Activated naive CD8-positive, alpha-beta T cell (primary cell): ENCODE measurements around the gene CSRP2.

Source experiments
- H3K27ac Mint-ChIP-seq: one replicate; pipeline ENCODE4 v1.8.0; 2021; ENCODE audit warnings: mixed read lengths
- H3K27me3 Mint-ChIP-seq: one replicate; pipeline ENCODE4 v1.8.0; 2021; ENCODE audit warnings: mixed read lengths
- H3K36me3 Mint-ChIP-seq: one replicate; pipeline ENCODE4 v1.8.0; 2021; ENCODE audit warnings: mixed read lengths
- H3K4me1 Mint-ChIP-seq: one replicate; pipeline ENCODE4 v1.8.0; 2021; ENCODE audit warnings: low read depth, mixed read lengths
- H3K4me3 Mint-ChIP-seq: one replicate; pipeline ENCODE4 v1.8.0; 2021; ENCODE audit warnings: mild to moderate bottlenecking, mixed read lengths
- H3K9me3 Mint-ChIP-seq: one replicate; pipeline ENCODE4 v1.8.0; 2021; ENCODE audit warnings: low read depth, mixed read lengths

The CSRP2 gene

DNA sequence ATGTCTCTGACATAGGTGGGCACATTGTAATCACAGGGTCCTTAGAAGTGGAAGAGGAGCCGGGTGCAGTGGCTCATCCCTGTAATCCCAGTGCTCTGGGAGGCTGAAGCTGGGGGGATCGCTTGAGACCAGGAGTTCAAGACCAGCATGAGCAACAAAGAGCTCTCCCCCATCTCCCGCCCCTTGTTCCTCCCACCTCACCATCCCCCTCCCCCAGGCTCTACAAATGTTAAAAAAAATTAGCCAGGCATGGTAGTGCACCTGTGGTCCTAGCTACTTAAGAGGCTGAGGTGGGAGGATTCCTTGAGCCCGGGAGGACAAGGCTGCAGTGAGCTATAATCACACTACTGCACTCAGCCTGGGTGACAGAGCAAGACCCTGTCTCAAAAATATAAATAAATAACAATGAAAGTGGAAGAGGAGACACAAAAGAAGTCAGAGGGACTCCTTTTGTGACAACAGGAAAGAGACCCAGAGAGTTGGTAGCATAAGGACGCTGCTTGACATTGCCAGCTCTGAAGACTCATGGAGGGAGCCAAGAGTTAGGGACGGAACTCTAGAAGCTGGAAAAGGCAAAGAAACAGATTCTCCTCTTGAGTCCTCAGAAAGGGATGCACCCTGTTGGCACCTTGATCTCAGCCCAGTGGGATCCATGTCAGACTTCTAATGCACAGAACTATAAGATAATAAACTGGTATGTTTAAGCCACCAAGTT is 29.6 kb upstream of the CSRP2 start:
- Mint-ChIP-seq H3K27ac (no peak overlapping the region), H3K27me3 (peaks cover 4% of the 10 kb centered on the region), H3K4me3 (no peak overlapping the region), H3K36me3 (no peaks in the 10 kb centered on the region), H3K9me3 (no peaks in the 10 kb centered on the region), H3K4me1 (no peaks in the 10 kb centered on the region)

DNA sequence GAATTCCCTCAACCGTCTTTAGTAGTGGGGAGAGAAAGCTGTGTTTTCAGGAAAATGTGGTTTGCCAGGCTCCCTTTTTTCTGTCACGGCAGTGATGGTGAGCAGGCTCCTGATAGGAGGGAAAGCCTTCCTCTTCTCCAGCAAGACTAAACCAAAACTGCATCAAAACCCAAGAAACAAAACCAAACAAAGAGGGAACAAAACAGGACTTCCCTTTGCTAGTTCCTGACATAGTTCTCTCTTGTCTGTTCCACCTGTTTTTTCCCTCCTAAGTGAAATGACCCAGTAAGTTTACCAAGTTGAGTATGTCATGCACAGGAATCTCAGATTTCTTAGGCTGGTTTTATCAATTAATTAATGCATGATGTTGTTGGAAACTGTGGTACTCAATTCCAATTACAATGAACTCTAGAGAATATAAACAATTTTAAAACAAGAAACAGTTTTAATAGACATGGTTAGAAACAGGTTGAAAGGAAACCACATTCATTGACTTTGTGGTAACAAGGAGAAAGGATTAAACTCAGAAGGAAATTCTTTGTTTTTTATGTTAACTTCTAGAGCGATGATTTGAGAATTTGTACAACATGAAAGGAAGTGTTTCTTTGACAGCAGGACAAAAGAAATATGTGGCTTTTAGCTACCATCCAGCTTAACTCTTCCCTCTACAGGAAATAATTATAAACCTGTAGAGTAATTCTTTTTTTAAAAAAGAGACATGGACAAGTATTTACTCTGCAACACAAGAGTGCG is 23.0 kb upstream of the CSRP2 start:
- H3K27me3 Mint-ChIP-seq, result no peaks in the 10 kb centered on the region
- peak overlapping the region; percentile 13 for H3K27ac Mint-ChIP-seq
- peak overlapping the region; percentile 17 for H3K4me3 Mint-ChIP-seq
- peaks cover 22% of the 10 kb centered on the region for H3K4me1 Mint-ChIP-seq
- H3K36me3 Mint-ChIP-seq, result no peaks in the 10 kb centered on the region
- H3K9me3 Mint-ChIP-seq, result no peaks in the 10 kb centered on the region

DNA sequence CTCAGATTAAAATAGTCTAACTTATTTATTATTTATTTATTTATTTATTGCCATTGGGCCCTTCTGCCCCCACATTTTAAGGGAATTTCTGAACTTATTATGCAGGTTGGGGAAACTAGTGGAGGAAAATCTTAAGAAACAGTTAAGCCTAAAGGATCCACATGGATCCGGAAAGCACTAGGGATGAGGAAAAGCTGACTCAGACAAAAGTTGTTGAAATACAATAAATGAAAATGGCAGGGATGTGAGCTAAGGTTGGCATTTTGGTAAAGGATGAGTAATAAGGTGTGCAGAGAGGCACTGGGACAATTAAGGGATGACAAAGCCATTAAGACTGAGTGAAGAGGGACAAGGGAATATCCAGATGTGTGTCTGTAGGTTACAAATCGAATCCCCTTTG is 20.7 kb upstream of the CSRP2 start:
- Mint-ChIP-seq H3K27ac (no peak overlapping the region), H3K36me3 (no peaks in the 10 kb centered on the region), H3K9me3 (no peaks in the 10 kb centered on the region), H3K27me3 (no peaks in the 10 kb centered on the region), H3K4me1 (peaks cover 22% of the 10 kb centered on the region), H3K4me3 (no peak overlapping the region)

DNA sequence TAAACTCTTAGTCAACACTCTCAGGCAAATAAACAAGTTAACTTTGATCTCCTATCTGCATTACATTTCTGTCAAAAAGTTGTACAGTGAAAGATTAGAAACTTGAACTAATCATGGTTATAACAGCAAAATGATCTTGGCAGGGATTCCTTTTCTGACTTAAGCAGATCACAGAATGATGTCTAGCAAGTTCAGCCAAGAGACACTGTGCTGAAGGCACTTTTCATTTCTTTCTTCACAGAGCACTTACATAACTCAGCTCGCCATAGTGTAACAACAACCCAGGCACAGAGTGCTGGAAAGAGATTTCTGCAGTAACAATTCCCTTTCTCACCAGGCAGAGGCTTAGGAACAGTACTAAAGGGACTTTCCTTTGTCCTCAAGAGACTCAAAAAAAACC is 19.6 kb upstream of the CSRP2 start:
- no peaks in the 10 kb centered on the region for H3K36me3 Mint-ChIP-seq
- H3K9me3 Mint-ChIP-seq, result no peaks in the 10 kb centered on the region
- H3K4me1 Mint-ChIP-seq, result peaks cover 22% of the 10 kb centered on the region
- H3K27ac Mint-ChIP-seq, result no peak overlapping the region
- H3K27me3 Mint-ChIP-seq, result no peaks in the 10 kb centered on the region
- no peak overlapping the region for H3K4me3 Mint-ChIP-seq

DNA sequence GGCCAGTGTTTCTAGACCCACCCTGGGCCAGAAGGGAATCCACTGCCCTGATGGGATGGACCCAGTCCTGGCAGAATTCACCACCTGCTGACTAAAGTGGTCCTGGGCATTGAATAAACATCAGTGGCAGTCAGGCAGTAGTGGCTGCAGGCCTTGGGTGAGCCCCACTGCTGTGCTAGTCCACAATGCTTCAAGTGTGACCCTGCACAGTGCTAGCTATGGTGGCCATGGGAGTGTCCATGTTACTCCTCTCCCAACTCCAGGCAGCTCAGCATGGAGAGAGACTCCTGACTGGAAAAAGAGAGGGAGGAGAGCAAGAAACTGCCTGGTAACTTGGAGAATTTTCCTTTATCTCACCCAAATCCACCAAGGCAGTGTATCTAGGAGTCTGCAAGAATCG is 17.5 kb upstream of the CSRP2 start:
- H3K27me3 Mint-ChIP-seq, result no peaks in the 10 kb centered on the region
- H3K9me3 Mint-ChIP-seq, result no peaks in the 10 kb centered on the region
- no peak overlapping the region for H3K27ac Mint-ChIP-seq
- no peak overlapping the region for H3K4me3 Mint-ChIP-seq
- peaks cover 3% of the 10 kb centered on the region for H3K4me1 Mint-ChIP-seq
- H3K36me3 Mint-ChIP-seq, result no peaks in the 10 kb centered on the region

DNA sequence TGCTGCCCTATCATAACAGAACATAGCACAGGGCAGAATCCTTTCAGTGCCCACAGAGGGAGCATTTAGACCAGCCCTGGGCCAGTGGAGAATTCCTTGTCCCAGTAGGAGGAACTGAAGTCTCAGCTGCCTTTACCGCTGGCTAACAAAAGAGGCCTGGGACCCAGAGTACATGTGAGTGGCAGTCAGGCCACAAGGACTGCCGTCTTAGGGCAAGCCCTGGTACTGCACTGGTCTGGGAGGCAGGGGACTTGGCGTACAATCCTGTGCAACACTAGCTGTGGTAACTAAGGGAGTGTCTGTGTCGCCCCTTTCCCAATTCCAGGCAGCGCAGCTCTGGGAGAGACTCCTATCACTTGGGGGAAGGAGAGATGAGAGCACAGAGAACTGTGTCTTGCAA is 17.0 kb upstream of the CSRP2 start:
- Mint-ChIP-seq H3K4me3 (no peak overlapping the region), H3K27me3 (no peaks in the 10 kb centered on the region), H3K4me1 (peaks cover 4% of the 10 kb centered on the region), H3K27ac (no peak overlapping the region), H3K36me3 (no peaks in the 10 kb centered on the region), H3K9me3 (no peaks in the 10 kb centered on the region)

DNA sequence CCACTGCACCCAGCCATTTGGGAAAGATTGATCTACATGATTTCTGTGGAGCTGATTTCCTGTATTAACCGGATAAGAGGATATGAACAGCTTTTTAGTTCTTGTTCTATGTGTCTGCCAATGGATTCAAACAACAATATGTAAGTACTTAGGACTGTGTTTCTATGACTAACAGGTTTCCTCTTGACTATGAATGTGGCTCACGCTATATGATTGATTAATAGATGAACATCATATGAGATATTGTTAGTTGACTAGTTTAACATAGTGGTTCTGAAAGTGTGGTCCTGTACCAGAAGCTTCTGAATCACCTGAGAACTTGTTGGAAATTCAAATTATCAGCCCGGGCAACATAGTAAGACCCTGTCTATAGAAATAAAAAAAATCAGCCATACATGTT is 12.8 kb upstream of the CSRP2 start:
- Mint-ChIP-seq H3K27ac (no peak overlapping the region), H3K27me3 (no peaks in the 10 kb centered on the region), H3K4me3 (no peak overlapping the region), H3K4me1 (peaks cover 12% of the 10 kb centered on the region), H3K9me3 (no peaks in the 10 kb centered on the region), H3K36me3 (no peaks in the 10 kb centered on the region)

DNA sequence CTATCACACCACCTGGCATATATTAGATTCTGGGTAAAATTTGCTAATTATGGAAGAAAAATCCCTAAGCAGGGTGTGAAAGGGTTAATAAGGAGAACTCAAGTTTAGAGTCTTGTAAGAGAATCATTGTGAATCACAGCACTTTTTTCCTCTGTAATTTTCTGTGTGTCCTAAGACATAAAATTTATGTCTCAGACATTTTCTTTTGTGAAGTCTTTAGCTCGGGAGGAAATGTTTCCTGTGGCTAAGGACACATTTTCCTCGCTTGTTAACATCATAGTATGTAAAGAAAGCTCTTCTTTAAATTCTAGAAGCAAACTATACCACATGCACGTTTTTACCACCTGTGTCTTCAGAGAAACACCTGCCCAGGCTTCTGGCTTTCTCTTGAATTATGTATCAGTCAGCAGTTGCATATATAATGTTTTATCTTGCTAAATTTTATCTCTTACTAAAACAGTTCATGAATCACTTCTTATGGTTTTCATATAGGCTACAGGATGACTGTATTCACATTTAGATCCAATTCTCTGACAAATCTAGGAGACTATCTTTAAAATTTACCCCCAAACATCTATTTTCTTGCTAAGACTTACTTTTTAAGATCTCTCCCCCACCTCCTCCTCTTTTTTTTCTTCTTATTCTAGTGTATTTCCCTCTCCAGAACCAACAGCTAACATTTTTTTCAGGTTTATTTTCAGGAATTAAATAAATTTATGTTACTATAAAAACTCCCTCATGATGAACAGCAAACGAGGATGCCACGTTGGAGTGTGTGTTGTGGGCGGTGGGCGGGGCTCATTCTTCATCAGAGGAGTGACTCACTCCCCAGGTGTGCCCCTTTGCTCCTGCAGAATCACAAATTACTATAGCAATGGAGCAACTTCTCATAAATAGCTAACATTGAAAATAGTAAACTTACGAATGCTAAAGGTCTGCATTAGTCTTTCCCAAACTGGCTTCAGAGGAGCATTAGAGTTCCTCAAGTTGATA is 11.6 kb upstream of the CSRP2 start:
- H3K9me3 Mint-ChIP-seq, result no peaks in the 10 kb centered on the region
- no peaks in the 10 kb centered on the region for H3K36me3 Mint-ChIP-seq
- peaks cover 12% of the 10 kb centered on the region for H3K4me1 Mint-ChIP-seq
- peak overlapping the region; percentile 30 for H3K27ac Mint-ChIP-seq
- no peak overlapping the region for H3K4me3 Mint-ChIP-seq
- H3K27me3 Mint-ChIP-seq, result no peaks in the 10 kb centered on the region

DNA sequence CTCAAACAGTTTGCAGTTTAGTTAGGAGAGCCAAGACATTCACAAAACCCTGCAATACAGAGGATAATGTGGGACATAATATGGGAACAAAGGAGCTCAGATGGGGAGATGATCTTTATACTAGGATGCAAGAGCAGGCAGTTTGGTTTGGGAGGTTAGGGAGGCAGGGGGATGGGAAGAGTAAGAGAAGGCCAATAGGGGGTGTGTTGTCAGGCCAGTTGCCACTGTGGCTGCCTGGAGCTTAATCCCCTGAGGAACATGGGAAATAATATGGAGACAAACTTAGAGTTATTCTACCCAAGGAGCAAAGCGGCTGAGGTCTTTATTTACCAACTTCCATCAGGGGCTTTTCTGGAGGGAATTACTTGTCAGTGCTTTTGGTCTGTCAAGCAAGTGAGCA is 10.0 kb upstream of the CSRP2 start:
- H3K9me3 Mint-ChIP-seq, result no peaks in the 10 kb centered on the region
- H3K36me3 Mint-ChIP-seq, result no peaks in the 10 kb centered on the region
- H3K4me1 Mint-ChIP-seq, result peaks cover 12% of the 10 kb centered on the region
- no peak overlapping the region for H3K4me3 Mint-ChIP-seq
- H3K27ac Mint-ChIP-seq, result no peak overlapping the region
- H3K27me3 Mint-ChIP-seq, result no peaks in the 10 kb centered on the region

DNA sequence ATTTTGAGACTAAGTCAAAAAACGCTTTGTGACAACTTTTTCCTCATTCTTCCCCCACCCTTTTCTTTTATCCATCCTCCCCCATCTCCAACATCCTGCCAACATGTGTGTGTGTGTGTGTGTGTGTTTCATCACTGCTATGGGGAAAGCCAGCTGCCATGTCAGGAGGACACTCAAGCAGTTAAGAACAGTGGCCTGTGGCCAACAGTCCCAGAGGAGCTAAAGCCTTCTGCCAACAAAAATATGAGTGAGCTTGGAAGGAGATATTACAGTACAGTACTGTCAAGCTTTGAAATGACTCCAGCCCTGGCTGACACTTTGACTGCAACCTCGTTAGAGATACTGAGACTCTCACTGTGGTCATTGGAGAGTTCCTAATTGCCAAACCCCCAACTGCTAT is 5.0 kb upstream of the CSRP2 start:
- Mint-ChIP-seq H3K9me3 (no peaks in the 10 kb centered on the region), H3K27ac (no peak overlapping the region), H3K27me3 (peaks cover 11% of the 10 kb centered on the region), H3K4me3 (no peak overlapping the region), H3K4me1 (peaks cover 7% of the 10 kb centered on the region), H3K36me3 (no peaks in the 10 kb centered on the region)

DNA sequence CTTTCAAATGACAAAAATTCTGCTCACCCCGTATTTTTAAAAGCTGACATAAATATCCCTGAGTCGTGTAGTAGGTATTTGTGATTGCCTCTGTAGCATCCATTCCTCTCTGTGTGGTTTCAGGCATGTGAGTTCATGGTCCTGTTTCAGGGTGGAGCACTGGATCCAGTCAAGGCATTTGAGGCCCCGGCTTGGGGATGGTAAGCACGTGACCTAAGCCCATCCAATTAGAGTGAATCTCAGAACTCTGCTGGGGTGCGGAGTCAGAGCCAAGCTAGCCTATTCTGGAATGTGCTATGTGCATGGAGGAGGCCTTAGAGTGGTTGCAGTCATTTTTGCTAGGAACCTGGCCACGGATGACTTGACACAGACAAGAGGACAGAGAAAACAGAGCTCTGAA is 4.3 kb upstream of the CSRP2 start:
- Mint-ChIP-seq H3K9me3 (no peaks in the 10 kb centered on the region), H3K4me1 (peaks cover 10% of the 10 kb centered on the region), H3K4me3 (no peak overlapping the region), H3K27me3 (peaks cover 13% of the 10 kb centered on the region), H3K36me3 (no peaks in the 10 kb centered on the region), H3K27ac (no peak overlapping the region)

DNA sequence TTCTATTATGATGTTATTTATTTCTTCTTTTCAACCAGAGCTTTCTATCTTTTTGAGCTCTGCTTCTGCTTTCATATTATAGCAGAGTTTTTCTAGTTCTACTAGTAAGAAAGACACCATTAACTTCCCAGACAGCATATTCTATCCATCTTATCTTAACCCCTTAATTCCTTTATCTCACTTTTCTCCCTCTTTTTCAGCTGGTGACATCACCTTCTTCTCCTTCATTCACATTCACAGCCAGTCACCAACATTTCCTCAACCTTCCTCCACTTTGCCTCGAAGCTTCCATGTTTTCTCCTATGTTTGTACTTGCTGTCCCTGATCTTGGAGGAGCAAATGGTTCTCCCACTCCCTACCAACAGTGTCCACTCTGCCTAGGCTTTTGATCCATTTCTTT is 3.5 kb upstream of the CSRP2 start:
- Mint-ChIP-seq H3K4me3 (no peak overlapping the region), H3K9me3 (no peaks in the 10 kb centered on the region), H3K27ac (no peak overlapping the region), H3K4me1 (peaks cover 17% of the 10 kb centered on the region), H3K36me3 (no peaks in the 10 kb centered on the region), H3K27me3 (peaks cover 17% of the 10 kb centered on the region)

DNA sequence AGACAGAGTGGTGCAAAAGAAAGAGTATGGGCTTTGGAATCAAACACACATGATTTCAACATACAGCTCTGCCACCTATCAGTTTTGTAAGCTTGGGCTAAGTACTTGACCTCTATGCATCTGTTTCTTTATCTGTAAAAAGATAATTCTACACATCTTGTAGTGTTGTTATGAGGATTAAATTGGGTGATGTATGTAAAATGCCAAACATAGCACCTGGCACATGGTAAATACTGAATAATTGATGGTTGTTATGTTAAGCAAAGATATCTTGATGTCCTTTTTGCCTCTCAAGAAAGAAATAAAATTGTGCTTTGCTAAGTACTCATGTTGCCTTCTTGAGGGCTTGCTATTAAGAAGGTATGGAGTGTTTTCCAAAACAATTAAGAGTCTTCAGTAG is 2.3 kb upstream of the CSRP2 start:
- Mint-ChIP-seq H3K4me3 (no peak overlapping the region), H3K27me3 (peaks cover 24% of the 10 kb centered on the region), H3K27ac (no peak overlapping the region), H3K9me3 (no peaks in the 10 kb centered on the region), H3K4me1 (peaks cover 18% of the 10 kb centered on the region), H3K36me3 (no peaks in the 10 kb centered on the region)

DNA sequence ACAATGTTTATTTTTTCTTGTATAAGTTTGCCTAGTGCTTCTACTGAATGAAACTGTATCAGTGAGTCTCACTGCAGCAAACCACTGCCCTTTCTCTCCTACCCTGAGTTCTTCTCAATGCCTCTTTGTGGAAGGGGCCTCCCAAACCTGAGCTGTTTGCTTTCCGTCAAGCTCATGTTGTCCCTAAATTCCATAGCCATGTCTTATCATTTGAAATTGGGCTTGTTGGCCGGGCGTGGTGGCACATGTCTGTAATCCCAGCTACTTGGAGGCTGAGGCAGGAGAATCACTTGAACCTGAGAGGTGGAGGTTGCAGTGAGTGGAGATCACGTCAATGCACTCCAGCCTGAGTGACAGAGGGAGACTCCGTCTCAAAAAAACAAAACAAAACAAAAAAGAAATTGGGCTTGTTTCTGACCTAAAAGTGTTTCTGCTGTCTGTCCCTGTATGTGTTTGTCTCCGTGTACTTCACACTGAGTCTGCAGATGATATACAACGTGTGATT is 1.8 kb upstream of the CSRP2 start:
- Mint-ChIP-seq H3K27me3 (peaks cover 27% of the 10 kb centered on the region), H3K4me3 (peak overlapping the region; percentile 14), H3K4me1 (peaks cover 18% of the 10 kb centered on the region), H3K27ac (no peak overlapping the region), H3K9me3 (no peaks in the 10 kb centered on the region), H3K36me3 (no peaks in the 10 kb centered on the region)
